Loucy (cell line): ENCODE measurements around the gene FOXF1.

Experiments used
- CTCF ChIP-seq: fragments of 200-600 bp; sonication (generic); conservative IDR thresholded peaks from 2 replicates; pipeline ENCODE4 v1.5.1; 2014; ENCODE audit warnings: mild to moderate bottlenecking, antibody characterized with exemption, low read length
- EZH2phosphoT487 ChIP-seq: fragments of 200-600 bp; IDR thresholded peaks from 2 replicates; pipeline ENCODE4 v1.6.1; 2018; ENCODE audit warnings: antibody characterized with exemption, mild to moderate bottlenecking, moderate library complexity, borderline replicate concordance

- TF ChIP-seq CTCF (no peak), EZH2phosphoT487 (no peak)
Measured at GRCh38 chr16:86490859-86491639, 19.3 kb upstream of the FOXF1 start.
